PC-3 (cell line): ENCODE data around the gene ABCB10. TPM values are rescaled to one million over a fixed set of nuclear protein-coding genes. Genes with fewer than 3 reads are reported as not detected.
"Not testable (repeated sequence)": the region's sequence is repeated elsewhere in the genome, so short reads cannot be mapped to it uniquely, and the experiment has no call there.

Source experiments
- ATAC-seq: fragments of 200-7000 bp; cut with Tn5 transposase; 2 replicates; pipeline ENCODE4 v1.9.1; 2020; ENCODE audit warnings: mild to moderate bottlenecking, moderate library complexity
- BruUV-seq: library from RNA; stranded (reverse); fragments of 400-500 nt; replicated peaks from 2 replicates; lab custom pipeline; 2021; lab: Mats Ljungman, UMichigan
- CTCF ChIA-PET: fragments of 300-600 bp; sonication (Branson Sonifier 250); formaldehyde crosslinking; loops from one replicate; lab custom pipeline; 2022; ENCODE audit warnings: antibody characterized with exemption; lab: Charles Lee
- POLR2A ChIA-PET: fragments of 300-600 bp; sonication (Branson Sonifier 250); formaldehyde crosslinking; loops from one replicate; lab custom pipeline; 2022; ENCODE audit warnings: antibody characterized with exemption; ENCODE audit not compliant: unreplicated experiment; lab: Charles Lee
- DNase-seq: peaks from one replicate; pipeline ENCODE4 v3.0.0-alpha.2; 2015
- H2AFZ ChIP-seq: fragments of 300-600 bp; sonication (generic); 2 replicates; pipeline ENCODE4 v1.6.0; 2016; ENCODE audit warnings: antibody characterized with exemption, low read length
- H3F3A ChIP-seq: fragments of 300-600 bp; sonication (generic); one replicate; pipeline ENCODE4 v1.6.0; 2017; ENCODE audit warnings: antibody characterized with exemption, low read length, control low read depth, mild to moderate bottlenecking; ENCODE audit not compliant: unreplicated experiment
- H3K27ac ChIP-seq: fragments of 300-600 bp; sonication (generic); 2 replicates; pipeline ENCODE4 v1.5.1; 2016; ENCODE audit warnings: mild to moderate bottlenecking, low read length
- H3K27me3 ChIP-seq: fragments of 300-600 bp; sonication (generic); 2 replicates; pipeline ENCODE4 v1.6.1; 2016; ENCODE audit warnings: low read length, mixed read lengths
- H3K36me3 ChIP-seq: fragments of 300-600 bp; sonication (generic); 2 replicates; pipeline ENCODE4 v1.6.1; 2016; ENCODE audit warnings: low read depth, mixed run types, low read length, mixed read lengths
- H3K4me1 ChIP-seq: fragments of 300-600 bp; sonication (generic); 2 replicates; pipeline ENCODE4 v1.5.1; 2016; ENCODE audit warnings: low read length; ENCODE audit not compliant: insufficient read depth
- H3K4me2 ChIP-seq: fragments of 300-600 bp; sonication (generic); 2 replicates; pipeline ENCODE4 v1.6.0; 2016; ENCODE audit warnings: low read length
- H3K4me3 ChIP-seq: fragments of 300-600 bp; sonication (generic); 2 replicates; pipeline ENCODE4 v1.5.1; 2016; ENCODE audit warnings: mild to moderate bottlenecking, low read length, mixed read lengths
- H3K79me2 ChIP-seq: fragments of 300-600 bp; sonication (generic); 2 replicates; pipeline ENCODE4 v1.6.1; 2017; ENCODE audit warnings: low read length, mixed read lengths
- H3K9ac ChIP-seq: fragments of 300-600 bp; sonication (generic); 2 replicates; pipeline ENCODE4 v1.6.0; 2016; ENCODE audit warnings: mild to moderate bottlenecking, low read length
- H3K9me2 ChIP-seq: fragments of 300-600 bp; sonication (generic); replicated peaks from 2 replicates; pipeline ENCODE4 v1.6.1; 2016; ENCODE audit warnings: mixed run types, low read length, mixed read lengths
- H3K9me3 ChIP-seq: fragments of 300-600 bp; sonication (generic); 2 replicates; pipeline ENCODE4 v1.6.1; 2016; ENCODE audit warnings: low read length, mixed read lengths
- H4K20me1 ChIP-seq: fragments of 300-600 bp; sonication (generic); 2 replicates; pipeline ENCODE4 v1.6.1; 2016; ENCODE audit warnings: low read length, mixed read lengths
- CTCF ChIP-seq: fragments of 300-600 bp; sonication (generic); conservative IDR thresholded peaks from 2 replicates; pipeline ENCODE4 v1.5.1; 2017; ENCODE audit warnings: antibody characterized with exemption, low read depth, mild to moderate bottlenecking, low read length
- EZH2 ChIP-seq: fragments of 300-600 bp; sonication (generic); IDR thresholded peaks from one replicate; pipeline ENCODE4 v1.6.1; 2017; ENCODE audit warnings: antibody characterized with exemption, mild to moderate bottlenecking, low read length; ENCODE audit not compliant: unreplicated experiment
- EZH2phosphoT487 ChIP-seq: fragments of 300-600 bp; sonication (generic); IDR thresholded peaks from 2 replicates; pipeline ENCODE4 v1.6.1; 2018; ENCODE audit warnings: mild to moderate bottlenecking, antibody characterized with exemption, low read length, borderline replicate concordance
- intact Hi-C: fragments of 100-400 bp; cut with micrococcal nuclease; formaldehyde crosslinking; loops from 2 replicates; pipeline ENCODE4 v1.9.0; 2023
- total RNA-seq: library from RNA; depleted of rRNA; stranded (reverse); fragments of >200 nt; gene quantifications from 2 replicates; pipeline ENCODE4 v1.2.3, GENCODE V29; 2014

ABCB10 gene
- total RNA-seq, 1 experiment from 2014 or later: 30.4 TPM

DNA sequence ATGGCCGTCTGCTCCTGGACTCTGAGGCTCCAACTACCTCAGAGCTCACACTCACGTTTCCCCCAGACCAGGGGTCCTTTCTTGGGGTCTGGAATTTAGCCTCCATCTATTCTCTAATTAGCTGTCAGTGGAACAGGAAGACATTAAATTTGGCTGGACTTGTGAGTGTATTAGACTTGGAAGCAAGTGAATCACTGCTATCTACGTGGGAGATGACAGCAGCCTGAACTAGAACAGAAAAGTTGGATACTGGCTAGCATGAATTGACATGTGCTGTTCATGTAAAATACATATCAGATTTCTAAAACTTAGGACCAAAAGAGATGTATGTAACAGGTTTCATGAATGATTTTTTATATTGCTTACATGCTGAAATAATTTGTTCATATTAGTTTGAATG, 39.4 kb upstream of the ABCB10 start:
- Histone ChIP-seq H3K9ac (no peak overlapping the region), H3K9me2 (no peaks in the 10 kb centered on the region), H4K20me1 (peaks cover 9% of the 10 kb centered on the region; the same call in 1 of the 2 replicates), H2AFZ (no peak overlapping the region), H3K4me2 (no peak overlapping the region), H3F3A (no peaks in the 10 kb centered on the region), H3K36me3 (peaks cover 42% of the 10 kb centered on the region), H3K9me3 (no peaks in the 10 kb centered on the region), H3K4me3 (no peak overlapping the region), H3K27me3 (no peaks in the 10 kb centered on the region), H3K27ac (no peak overlapping the region), H3K79me2 (peaks cover 7% of the 10 kb centered on the region), H3K4me1 (no peaks in the 10 kb centered on the region)
- CTCF ChIA-PET: no interaction called here
- DNase-seq: no peak
- TF ChIP-seq EZH2: no peak
- no peak for TF ChIP-seq EZH2phosphoT487
- TF ChIP-seq CTCF: no peak
- POLR2A ChIA-PET: no interaction called here
- no peak for ATAC-seq
- intact Hi-C loops: no loop called here
- BruUV-seq: no TSS peak

DNA sequence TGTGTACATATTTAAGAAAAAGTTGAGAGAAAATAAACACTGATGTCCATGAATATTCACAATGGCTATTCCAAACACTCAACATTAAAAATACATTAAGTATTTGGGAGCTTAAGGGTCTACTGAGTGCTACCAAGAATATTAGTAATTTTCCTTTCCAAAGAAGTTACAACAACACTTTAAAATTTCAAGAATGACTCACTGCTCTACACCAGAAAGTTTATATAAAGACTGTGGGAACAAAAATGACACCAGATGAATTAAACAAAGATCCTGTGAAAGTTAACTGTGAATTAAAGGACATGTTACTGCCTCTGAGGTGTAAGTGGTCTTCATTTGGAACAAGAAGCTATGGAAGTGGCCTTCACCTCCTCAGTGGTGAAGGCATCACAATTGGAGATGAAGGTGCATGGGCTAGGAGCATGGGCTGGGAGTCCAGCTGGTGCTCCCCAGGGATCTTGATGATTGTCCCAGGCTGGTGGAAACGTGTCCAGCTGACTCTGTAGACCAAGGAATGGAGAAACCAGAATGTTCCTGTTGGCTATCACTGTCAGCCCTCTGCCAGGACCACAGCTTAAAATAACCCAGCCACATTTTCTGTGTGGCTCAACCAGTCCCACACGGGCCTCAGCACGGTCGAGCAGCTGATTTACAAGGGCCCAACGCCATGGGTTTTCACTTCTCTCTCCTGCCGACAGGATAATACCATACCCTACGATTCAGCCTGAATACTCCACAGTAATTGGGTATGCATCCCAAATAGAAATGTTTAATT, 38.6 kb upstream of the ABCB10 start:
- TF ChIP-seq EZH2phosphoT487 (no peak), EZH2 (no peak), CTCF (no peak)
- Histone ChIP-seq H3K79me2 (peaks cover 7% of the 10 kb centered on the region), H3K4me1 (no peaks in the 10 kb centered on the region), H3K4me3 (no peak overlapping the region), H3K27me3 (no peaks in the 10 kb centered on the region), H3K9ac (no peak overlapping the region), H2AFZ (no peak overlapping the region), H3K9me2 (no peaks in the 10 kb centered on the region), H3K4me2 (no peak overlapping the region), H3F3A (no peaks in the 10 kb centered on the region), H3K9me3 (no peaks in the 10 kb centered on the region), H3K27ac (no peak overlapping the region), H3K36me3 (peaks cover 38% of the 10 kb centered on the region), H4K20me1 (peaks cover 9% of the 10 kb centered on the region; the same call in 1 of the 2 replicates)
- no peak for DNase-seq
- CTCF ChIA-PET: no interaction called here
- ATAC-seq: no peak
- POLR2A ChIA-PET: no interaction called here
- no TSS peak for BruUV-seq
- intact Hi-C loops: no loop called here

DNA sequence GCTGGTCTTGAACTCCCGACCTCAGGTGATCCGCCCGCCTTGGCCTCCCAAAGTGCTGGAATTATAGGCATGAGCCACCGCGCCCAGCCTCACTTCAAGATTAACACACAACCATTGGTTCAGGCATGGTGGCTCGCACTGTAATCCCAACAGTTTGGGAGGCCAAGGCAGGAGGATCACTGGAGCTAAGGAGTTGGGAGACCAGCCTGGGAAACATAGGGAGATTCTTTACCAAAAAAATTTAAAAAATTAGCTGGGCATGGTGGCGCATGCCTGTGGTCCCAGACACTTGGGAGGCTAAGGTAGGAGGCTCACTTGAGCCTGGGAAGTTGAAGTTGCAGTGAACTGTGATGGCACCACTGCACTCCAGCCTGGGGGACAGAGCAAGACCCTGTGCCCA, 37.4 kb upstream of the ABCB10 start:
- H3K79me2 ChIP-seq, H3K4me1 ChIP-seq, H3K9me2 ChIP-seq, H3K4me2 ChIP-seq, intact Hi-C loops, DNase-seq, ATAC-seq, BruUV-seq, H4K20me1 ChIP-seq, H3K27ac ChIP-seq, H3K27me3 ChIP-seq, H3K9me3 ChIP-seq, POLR2A ChIA-PET, H2AFZ ChIP-seq, H3K4me3 ChIP-seq, H3F3A ChIP-seq, H3K9ac ChIP-seq, CTCF ChIA-PET: not testable (repeated sequence)
- peaks cover 27% of the 10 kb centered on the region for H3K36me3 ChIP-seq
